Esophagus squamous epithelium (tissue), 4 donors: ENCODE measurements around the gene CENPT.

ENCODE experiments used
- POLR2A ChIP-seq, 4 donors: fragments of 450-650 bp; IDR thresholded peaks; one replicate each; pipeline ENCODE4 v1.6.1; 2017; ENCODE audit warnings: antibody characterized with exemption in 4 of 4, mild to moderate bottlenecking in 4 of 4, moderate library complexity in 3 of 4
- TF ChIP-seq, protein P1 (sequence below), 6 experiments: fragments of 450-650 bp in 4 of 6; fragments of 200-600 bp in 2 of 6; sonication (generic) in 2 of 6; IDR thresholded peaks; one replicate each; pipeline ENCODE4 v1.5.1; 2016 to 2019; ENCODE audit warnings: antibody characterized with exemption in 6 of 6, mild to moderate bottlenecking in 4 of 6, moderate library complexity in 4 of 6

DNA sequence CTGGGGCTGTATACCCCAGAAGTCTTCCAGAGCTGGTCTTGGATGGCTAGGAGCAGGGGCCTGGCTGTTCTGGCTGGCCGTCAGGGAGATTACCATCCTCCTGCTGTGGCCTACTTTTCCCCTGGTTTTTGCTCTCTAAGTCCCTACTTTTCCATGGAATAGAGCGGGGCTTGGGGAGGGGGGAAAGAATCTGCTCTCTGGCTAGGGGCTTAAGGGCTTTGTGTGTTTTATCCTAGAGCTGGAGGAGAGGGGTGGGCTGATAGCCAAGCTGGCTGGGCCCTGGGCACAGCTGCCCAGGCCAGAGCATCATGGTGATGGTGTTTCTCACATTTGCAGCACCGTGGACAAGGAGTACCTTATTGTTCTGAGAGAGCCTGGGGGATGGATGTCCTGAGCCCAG lies 40.8 kb upstream of the CENPT start:
- TF ChIP-seq, protein P1, sequence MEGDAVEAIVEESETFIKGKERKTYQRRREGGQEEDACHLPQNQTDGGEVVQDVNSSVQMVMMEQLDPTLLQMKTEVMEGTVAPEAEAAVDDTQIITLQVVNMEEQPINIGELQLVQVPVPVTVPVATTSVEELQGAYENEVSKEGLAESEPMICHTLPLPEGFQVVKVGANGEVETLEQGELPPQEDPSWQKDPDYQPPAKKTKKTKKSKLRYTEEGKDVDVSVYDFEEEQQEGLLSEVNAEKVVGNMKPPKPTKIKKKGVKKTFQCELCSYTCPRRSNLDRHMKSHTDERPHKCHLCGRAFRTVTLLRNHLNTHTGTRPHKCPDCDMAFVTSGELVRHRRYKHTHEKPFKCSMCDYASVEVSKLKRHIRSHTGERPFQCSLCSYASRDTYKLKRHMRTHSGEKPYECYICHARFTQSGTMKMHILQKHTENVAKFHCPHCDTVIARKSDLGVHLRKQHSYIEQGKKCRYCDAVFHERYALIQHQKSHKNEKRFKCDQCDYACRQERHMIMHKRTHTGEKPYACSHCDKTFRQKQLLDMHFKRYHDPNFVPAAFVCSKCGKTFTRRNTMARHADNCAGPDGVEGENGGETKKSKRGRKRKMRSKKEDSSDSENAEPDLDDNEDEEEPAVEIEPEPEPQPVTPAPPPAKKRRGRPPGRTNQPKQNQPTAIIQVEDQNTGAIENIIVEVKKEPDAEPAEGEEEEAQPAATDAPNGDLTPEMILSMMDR (IDR thresholded peaks at IDR 0.05), result no peak
- TF ChIP-seq POLR2A (IDR thresholded peaks at IDR 0.05), result no peak
